Measurements from ENCODE around the gene HORMAD2. TPM values are rescaled to one million over a fixed set of nuclear protein-coding genes. Genes with fewer than 3 reads are reported as not detected.

Gene HORMAD2
- total and polyA plus RNA-seq, 2 donors (not counting 1 experiment from before 2014, with no cell fraction given), result not detected

- Histone ChIP-seq H3K79me2 (ENCODE audit: control insufficient read depth, insufficient read depth, low read length) (no peaks in the 10 kb centered on the region), H4K20me1 (ENCODE audit: control insufficient read depth, extremely low read depth, insufficient read depth, low read length) (no peaks in the 10 kb centered on the region), H2AFZ (ENCODE audit: low read length) (no peak overlapping the region), H3K4me2 (ENCODE audit: extremely low read depth, insufficient read depth, low read length) (no peak overlapping the region), H3K36me3 (ENCODE audit: control insufficient read depth, insufficient read depth, low read length) (no peaks in the 10 kb centered on the region), H3K27me3 (ENCODE audit: control insufficient read depth, insufficient read depth, low read length) (no peaks in the 10 kb centered on the region), H3K9ac (ENCODE audit: insufficient read depth, low read length) (no peak overlapping the region), H3K27ac (ENCODE audit: insufficient read depth, low read length) (no peak overlapping the region), H3K4me1 (ENCODE audit: control insufficient read depth, extremely low read depth, insufficient read depth, low read length) (peaks cover 2% of the 10 kb centered on the region), H3K4me3 (replicated peaks in 1 of 4; ENCODE audit: control extremely low read depth in 1 of 4, insufficient read depth in 1 of 4, low read depth in 3 of 4, low read length in 4 of 4) (no peak overlapping the region), H3K9me3 (ENCODE audit: control insufficient read depth, insufficient read depth, low read depth, low read length) (no peaks in the 10 kb centered on the region)
- no peak for TF ChIP-seq EZH2 (IDR thresholded peaks at IDR 0.05; ENCODE audit: low read length, missing control alignments)
- no peak for TF ChIP-seq CTCF (conservative IDR thresholded peaks at IDR 0.05 in 1 of 2, IDR thresholded peaks at IDR 0.05 in 1 of 2; ENCODE audit: low read depth in 1 of 2, low read length in 2 of 2)
- DNase-seq (ENCODE audit: low read depth in 2 of 2), result no peak
Measured at GRCh38 chr22:30225220-30225927, 145.1 kb downstream of the HORMAD2 start.

- no peak overlapping the region for H2AFZ ChIP-seq (ENCODE audit: low read length)
- H3K9ac ChIP-seq (ENCODE audit: insufficient read depth, low read length), result no peak overlapping the region
Measured at GRCh38 chr22:30226192-30226832, 146.0 kb downstream of the HORMAD2 start.

More at GRCh38 chr22:30226192-30226832, 146.0 kb downstream of the HORMAD2 start:
- Histone ChIP-seq H3K36me3 (ENCODE audit: control insufficient read depth, insufficient read depth, low read length) (no peaks in the 10 kb centered on the region), H3K4me2 (ENCODE audit: extremely low read depth, insufficient read depth, low read length) (no peak overlapping the region), H3K9me3 (ENCODE audit: control insufficient read depth, insufficient read depth, low read depth, low read length) (no peaks in the 10 kb centered on the region), H3K27me3 (ENCODE audit: control insufficient read depth, insufficient read depth, low read length) (no peaks in the 10 kb centered on the region), H3K4me3 (replicated peaks in 1 of 4; ENCODE audit: control extremely low read depth in 1 of 4, insufficient read depth in 1 of 4, low read depth in 3 of 4, low read length in 4 of 4) (no peak overlapping the region), H3K4me1 (ENCODE audit: control insufficient read depth, extremely low read depth, insufficient read depth, low read length) (peaks cover 2% of the 10 kb centered on the region), H3K27ac (ENCODE audit: insufficient read depth, low read length) (no peak overlapping the region), H4K20me1 (ENCODE audit: control insufficient read depth, extremely low read depth, insufficient read depth, low read length) (no peaks in the 10 kb centered on the region), H3K79me2 (ENCODE audit: control insufficient read depth, insufficient read depth, low read length) (no peaks in the 10 kb centered on the region)
- TF ChIP-seq CTCF (conservative IDR thresholded peaks at IDR 0.05 in 1 of 2, IDR thresholded peaks at IDR 0.05 in 1 of 2; ENCODE audit: low read depth in 1 of 2, low read length in 2 of 2) (no peak), EZH2 (IDR thresholded peaks at IDR 0.05; ENCODE audit: low read length, missing control alignments) (no peak)
- peak in 1 of 2 donors; percentile 68 for DNase-seq (ENCODE audit: low read depth in 2 of 2)

Other genes starting within 250 kb of the HORMAD2 start
- 19.8 and 23.8 TPM in 2 replicates for gene ASCC2, start 242.2 kb upstream of the HORMAD2 start, total RNA-seq
- gene ASCC2, start 242.2 kb upstream of the HORMAD2 start, polyA plus RNA-seq, result 30.5 and 41.2 TPM in 2 replicates
- gene MTMR3, start 197.3 kb upstream of the HORMAD2 start, total RNA-seq, result 23.4 and 31.2 TPM in 2 replicates
- gene MTMR3, start 197.3 kb upstream of the HORMAD2 start, polyA plus RNA-seq, result 15.0 and 18.1 TPM in 2 replicates
- gene LIF, start 166.3 kb downstream of the HORMAD2 start, total RNA-seq, result 3.6 and 11.2 TPM in 2 replicates
- gene LIF, start 166.3 kb downstream of the HORMAD2 start, polyA plus RNA-seq, result 4.5 and 19.6 TPM in 2 replicates
- not detected in 2 replicates for gene OSM, start 186.4 kb downstream of the HORMAD2 start, total RNA-seq
- not detected in 2 replicates for gene OSM, start 186.4 kb downstream of the HORMAD2 start, polyA plus RNA-seq
- 5.0 and 5.6 TPM in 2 replicates for gene CASTOR1, start 209.0 kb downstream of the HORMAD2 start, total RNA-seq
- 2.7 and 3.4 TPM in 2 replicates for gene CASTOR1, start 209.0 kb downstream of the HORMAD2 start, polyA plus RNA-seq
- gene TBC1D10A, start 246.5 kb downstream of the HORMAD2 start, total RNA-seq, result 8.5 and 11.7 TPM in 2 replicates
- gene TBC1D10A, start 246.5 kb downstream of the HORMAD2 start, polyA plus RNA-seq, result 9.2 and 10.8 TPM in 2 replicates